KMS-11 (cell line): ENCODE results near the gene MAF.

Experiments
- H2AFZ ChIP-seq: fragments of 200-600 bp; sonication (generic); 2 replicates; pipeline ENCODE4 v1.6.1; 2016; ENCODE audit warnings: antibody characterized with exemption, mixed run types, low read depth
- H3K27ac ChIP-seq: fragments of 200-600 bp; sonication (generic); 2 replicates; pipeline ENCODE4 v1.6.1; 2016; ENCODE audit warnings: mild to moderate bottlenecking, mixed run types
- H3K27me3 ChIP-seq: fragments of 200-600 bp; sonication (generic); 2 replicates; pipeline ENCODE4 v1.6.1; 2017; ENCODE audit warnings: mild to moderate bottlenecking, low read depth, mixed run types, moderate library complexity; ENCODE audit not compliant: insufficient read depth
- H3K36me3 ChIP-seq: fragments of 200-600 bp; sonication (generic); 2 replicates; pipeline ENCODE4 v1.6.1; 2017; ENCODE audit warnings: mild to moderate bottlenecking, mixed run types; ENCODE audit not compliant: insufficient read depth
- H3K4me1 ChIP-seq: fragments of 200-600 bp; sonication (generic); 2 replicates; pipeline ENCODE4 v1.6.1; 2016; ENCODE audit warnings: mild to moderate bottlenecking, low read depth, mixed run types; ENCODE audit not compliant: poor library complexity, severe bottlenecking
- H3K4me2 ChIP-seq: fragments of 200-600 bp; sonication (generic); 2 replicates; pipeline ENCODE4 v1.7.0; 2016; ENCODE audit warnings: mild to moderate bottlenecking, mixed run types
- H3K4me3 ChIP-seq: fragments of 200-600 bp; sonication (generic); IDR thresholded peaks from 2 replicates; pipeline ENCODE4 v1.6.1; 2017; ENCODE audit warnings: low read depth, low read length, mixed read lengths; ENCODE audit not compliant: insufficient read depth
- H3K79me2 ChIP-seq: fragments of 200-600 bp; sonication (generic); 2 replicates; pipeline ENCODE4 v1.6.1; 2016; ENCODE audit warnings: low read depth, mixed run types; ENCODE audit not compliant: insufficient read depth
- H3K9ac ChIP-seq: fragments of 200-600 bp; sonication (generic); 2 replicates; pipeline ENCODE4 v1.6.1; 2016; ENCODE audit warnings: mild to moderate bottlenecking, mixed run types
- H4K20me1 ChIP-seq: fragments of 200-600 bp; sonication (generic); 2 replicates; pipeline ENCODE4 v1.6.1; 2016; ENCODE audit warnings: mild to moderate bottlenecking, mixed run types; ENCODE audit not compliant: insufficient read depth
- TF ChIP-seq, protein P1 (sequence below): fragments of 200-600 bp; sonication (generic); conservative IDR thresholded peaks from 2 replicates; pipeline ENCODE4 v1.6.1; 2017; ENCODE audit warnings: low read depth, mild to moderate bottlenecking, antibody characterized with exemption, low read length, moderate library complexity, mixed read lengths

Gene MAF

DNA sequence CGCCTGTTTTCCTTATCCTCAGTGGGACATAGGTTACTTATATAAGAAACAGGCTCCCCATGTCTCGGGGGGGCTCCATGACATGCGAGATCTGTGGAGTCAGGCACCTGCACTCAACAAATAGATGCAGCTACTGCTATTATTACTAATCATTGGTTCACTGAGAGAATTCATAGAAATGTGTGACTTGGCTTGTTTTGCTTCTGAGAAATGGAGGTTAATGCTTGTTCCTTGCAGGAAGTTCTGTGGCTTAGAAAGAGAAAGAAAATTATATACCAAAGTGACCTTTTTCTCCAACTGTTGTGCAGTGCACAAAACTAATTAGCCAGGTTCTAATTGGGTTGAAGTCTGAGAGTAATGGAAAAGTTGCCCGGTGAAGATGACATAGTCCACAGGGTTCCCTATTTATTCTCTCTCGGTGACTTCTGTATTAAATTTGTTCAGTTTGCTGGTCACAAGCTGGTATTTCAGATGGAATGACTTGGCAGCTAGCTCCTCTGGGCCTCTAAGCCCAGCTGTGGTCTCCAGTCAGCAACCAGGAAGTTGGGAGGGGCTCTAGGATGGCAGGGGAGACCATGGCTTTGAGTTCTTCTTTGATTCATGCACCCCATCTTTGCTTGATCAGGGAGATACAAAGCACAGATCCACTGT is 17.6 kb upstream of the MAF start:
- H3K4me3 ChIP-seq, result no peak overlapping the region
- TF ChIP-seq, protein P1, sequence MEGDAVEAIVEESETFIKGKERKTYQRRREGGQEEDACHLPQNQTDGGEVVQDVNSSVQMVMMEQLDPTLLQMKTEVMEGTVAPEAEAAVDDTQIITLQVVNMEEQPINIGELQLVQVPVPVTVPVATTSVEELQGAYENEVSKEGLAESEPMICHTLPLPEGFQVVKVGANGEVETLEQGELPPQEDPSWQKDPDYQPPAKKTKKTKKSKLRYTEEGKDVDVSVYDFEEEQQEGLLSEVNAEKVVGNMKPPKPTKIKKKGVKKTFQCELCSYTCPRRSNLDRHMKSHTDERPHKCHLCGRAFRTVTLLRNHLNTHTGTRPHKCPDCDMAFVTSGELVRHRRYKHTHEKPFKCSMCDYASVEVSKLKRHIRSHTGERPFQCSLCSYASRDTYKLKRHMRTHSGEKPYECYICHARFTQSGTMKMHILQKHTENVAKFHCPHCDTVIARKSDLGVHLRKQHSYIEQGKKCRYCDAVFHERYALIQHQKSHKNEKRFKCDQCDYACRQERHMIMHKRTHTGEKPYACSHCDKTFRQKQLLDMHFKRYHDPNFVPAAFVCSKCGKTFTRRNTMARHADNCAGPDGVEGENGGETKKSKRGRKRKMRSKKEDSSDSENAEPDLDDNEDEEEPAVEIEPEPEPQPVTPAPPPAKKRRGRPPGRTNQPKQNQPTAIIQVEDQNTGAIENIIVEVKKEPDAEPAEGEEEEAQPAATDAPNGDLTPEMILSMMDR, result no peak
- no peaks in the 10 kb centered on the region for H3K79me2 ChIP-seq
- no peaks in the 10 kb centered on the region for H3K36me3 ChIP-seq
- H3K4me2 ChIP-seq, result no peak overlapping the region
- no peaks in the 10 kb centered on the region for H3K27me3 ChIP-seq
- H4K20me1 ChIP-seq, result no peaks in the 10 kb centered on the region
- H3K4me1 ChIP-seq, result peaks cover 5% of the 10 kb centered on the region
- H3K9ac ChIP-seq, result no peak overlapping the region
- no peak overlapping the region for H2AFZ ChIP-seq
- no peak overlapping the region for H3K27ac ChIP-seq

DNA sequence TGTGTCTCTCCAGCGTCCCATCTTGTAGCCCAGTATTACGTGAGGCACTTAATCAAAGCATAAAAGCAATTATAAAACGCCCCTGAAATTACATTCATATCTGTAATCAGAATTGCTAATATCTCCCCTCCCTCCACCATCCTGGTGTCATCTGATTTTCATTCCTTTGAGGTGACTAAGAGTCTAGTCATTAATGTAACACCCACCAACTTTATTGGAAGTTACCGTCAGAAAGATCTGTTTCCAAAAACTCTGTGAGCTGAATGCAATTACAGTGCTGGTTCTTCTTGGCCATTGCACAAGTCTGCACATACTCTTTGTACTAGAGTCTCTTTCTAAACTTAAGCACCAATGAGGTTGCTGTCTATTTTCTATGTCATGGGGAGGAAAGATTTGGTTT is 12.5 kb upstream of the MAF start:
- Histone ChIP-seq H3K27me3 (no peaks in the 10 kb centered on the region), H4K20me1 (no peaks in the 10 kb centered on the region), H3K4me1 (peaks cover under 1% of the 10 kb centered on the region), H3K4me3 (no peak overlapping the region), H3K79me2 (no peaks in the 10 kb centered on the region), H3K9ac (no peak overlapping the region), H3K27ac (no peak overlapping the region), H3K36me3 (no peaks in the 10 kb centered on the region), H2AFZ (no peak overlapping the region), H3K4me2 (no peak overlapping the region)
- TF ChIP-seq, protein P1, result no peak

DNA sequence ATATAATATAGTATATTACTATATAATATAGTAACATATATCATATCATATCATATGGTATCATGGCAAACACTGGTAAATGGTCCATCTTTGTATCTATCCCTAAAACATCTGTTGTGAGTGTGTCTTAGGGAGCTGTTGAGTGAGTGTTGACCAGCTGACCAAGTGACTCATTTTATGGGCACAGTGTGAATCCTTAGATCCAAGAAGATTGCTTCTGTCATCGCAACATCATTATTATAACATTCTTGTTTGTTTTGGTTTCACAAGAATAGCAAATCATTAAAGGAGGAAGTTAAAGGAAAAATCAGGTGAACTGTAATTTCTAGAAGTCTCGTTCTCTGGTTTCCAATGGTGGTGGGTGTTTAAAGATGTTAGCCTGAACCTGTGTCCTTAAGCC is 11.7 kb upstream of the MAF start:
- no peak overlapping the region for H3K27ac ChIP-seq
- no peak overlapping the region for H3K4me2 ChIP-seq

DNA sequence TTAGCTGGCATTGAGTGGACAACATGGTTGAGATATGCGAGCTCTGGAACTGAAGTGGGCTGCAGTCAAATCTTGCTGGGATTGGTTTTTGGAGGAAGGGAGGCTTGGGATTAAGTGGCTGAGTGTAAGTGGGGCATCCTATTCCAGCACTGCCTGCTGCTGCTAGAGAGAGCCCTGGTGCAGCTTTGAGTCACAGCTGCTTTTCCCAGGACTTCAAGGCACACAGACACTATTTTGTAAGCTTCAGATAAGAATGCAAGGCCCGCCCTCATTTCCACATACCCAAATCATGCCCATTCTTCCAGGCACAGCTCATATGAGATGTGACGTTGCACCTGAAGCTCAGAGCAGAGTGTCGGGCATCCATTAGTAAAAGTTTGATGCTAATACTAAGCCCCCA is 10.2 kb upstream of the MAF start:
- Histone ChIP-seq H3K27ac (no peak overlapping the region), H3K4me3 (no peak overlapping the region), H3K9ac (no peak overlapping the region), H2AFZ (no peak overlapping the region), H3K27me3 (no peaks in the 10 kb centered on the region), H3K36me3 (no peaks in the 10 kb centered on the region), H3K4me1 (no peaks in the 10 kb centered on the region), H4K20me1 (no peaks in the 10 kb centered on the region), H3K4me2 (no peak overlapping the region), H3K79me2 (no peaks in the 10 kb centered on the region)
- TF ChIP-seq, protein P1, result no peak

More for the DNA sequence above, 11.7 kb upstream of the MAF start:
- no peaks in the 10 kb centered on the region for H3K4me1 ChIP-seq
- TF ChIP-seq, protein P1, result no peak
- H3K36me3 ChIP-seq, result no peaks in the 10 kb centered on the region
- H2AFZ ChIP-seq, result no peak overlapping the region
- no peaks in the 10 kb centered on the region for H4K20me1 ChIP-seq
- H3K79me2 ChIP-seq, result no peaks in the 10 kb centered on the region
- H3K27me3 ChIP-seq, result no peaks in the 10 kb centered on the region
- no peak overlapping the region for H3K9ac ChIP-seq
- H3K4me3 ChIP-seq, result no peak overlapping the region
